ENCODE results near the gene FAM120B.

DNA sequence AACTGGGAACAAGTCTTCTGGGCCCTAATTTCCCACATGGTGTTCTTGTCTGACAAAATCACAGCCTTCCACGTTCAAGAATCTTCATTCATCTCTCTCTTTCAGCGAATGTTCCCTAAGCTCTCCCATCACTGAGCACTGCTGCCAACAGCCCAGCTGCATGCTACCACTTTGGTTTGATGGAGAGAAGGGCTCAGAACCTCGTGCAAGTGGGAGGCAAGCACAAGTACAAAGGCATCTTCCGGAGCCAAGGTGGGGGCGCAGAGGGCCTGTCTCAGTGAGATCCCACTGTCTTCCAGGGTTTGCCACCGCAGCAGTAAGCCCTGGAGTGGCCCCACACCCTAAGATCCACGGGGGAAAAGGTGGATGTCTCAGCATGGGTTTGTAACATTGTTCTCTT is 32.9 kb upstream of the FAM120B start:
- TF ChIP-seq POLR2A (IDR thresholded peaks at IDR 0.05) = no peak
- TF ChIP-seq, protein P1, sequence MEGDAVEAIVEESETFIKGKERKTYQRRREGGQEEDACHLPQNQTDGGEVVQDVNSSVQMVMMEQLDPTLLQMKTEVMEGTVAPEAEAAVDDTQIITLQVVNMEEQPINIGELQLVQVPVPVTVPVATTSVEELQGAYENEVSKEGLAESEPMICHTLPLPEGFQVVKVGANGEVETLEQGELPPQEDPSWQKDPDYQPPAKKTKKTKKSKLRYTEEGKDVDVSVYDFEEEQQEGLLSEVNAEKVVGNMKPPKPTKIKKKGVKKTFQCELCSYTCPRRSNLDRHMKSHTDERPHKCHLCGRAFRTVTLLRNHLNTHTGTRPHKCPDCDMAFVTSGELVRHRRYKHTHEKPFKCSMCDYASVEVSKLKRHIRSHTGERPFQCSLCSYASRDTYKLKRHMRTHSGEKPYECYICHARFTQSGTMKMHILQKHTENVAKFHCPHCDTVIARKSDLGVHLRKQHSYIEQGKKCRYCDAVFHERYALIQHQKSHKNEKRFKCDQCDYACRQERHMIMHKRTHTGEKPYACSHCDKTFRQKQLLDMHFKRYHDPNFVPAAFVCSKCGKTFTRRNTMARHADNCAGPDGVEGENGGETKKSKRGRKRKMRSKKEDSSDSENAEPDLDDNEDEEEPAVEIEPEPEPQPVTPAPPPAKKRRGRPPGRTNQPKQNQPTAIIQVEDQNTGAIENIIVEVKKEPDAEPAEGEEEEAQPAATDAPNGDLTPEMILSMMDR (IDR thresholded peaks at IDR 0.05) = no peak
